HEK293T (cell line): ENCODE measurements around the gene GIPC2.
"Not testable (repeated sequence)": the region's sequence is repeated elsewhere in the genome, so short reads cannot be mapped to it uniquely, and the experiment has no call there.

ENCODE experiments used
- CTCF ChIA-PET: fragments of 350-600 bp; formaldehyde crosslinking; extraction: SDS; loops from one replicate; lab custom pipeline; 2021; ENCODE audit warnings: antibody characterized with exemption, inconsistent platforms; lab: Yijun Ruan, JAX
- POLR2A ChIA-PET: fragments of 350-600 bp; formaldehyde crosslinking; extraction: SDS; loops from one replicate; lab custom pipeline; 2020; ENCODE audit warnings: antibody characterized with exemption, inconsistent platforms; lab: Yijun Ruan, JAX
- DNase-seq: peaks from one replicate; pipeline ENCODE4 v3.0.0; 2012; ENCODE audit warnings: mixed read lengths; ENCODE audit errors: extremely low spot score
- ARNT ChIP-seq: fragments of 450-650 bp; IDR thresholded peaks from 2 replicates; pipeline ENCODE4 v1.6.1; 2017; ENCODE audit warnings: mild to moderate bottlenecking
- BHLHE40 ChIP-seq: fragments of 450-650 bp; IDR thresholded peaks from 2 replicates; pipeline ENCODE4 v1.6.1; 2016; ENCODE audit warnings: mild to moderate bottlenecking, moderate library complexity, borderline replicate concordance
- CTBP1 ChIP-seq: fragments of 450-650 bp; IDR thresholded peaks from 2 replicates; pipeline ENCODE4 v1.6.1; 2016; ENCODE audit warnings: borderline replicate concordance
- ELF4 ChIP-seq: fragments of 450-650 bp; IDR thresholded peaks from 2 replicates; pipeline ENCODE4 v1.6.1; 2017; ENCODE audit warnings: antibody characterized with exemption
- FOXA1 ChIP-seq: fragments of 450-650 bp; IDR thresholded peaks from 2 replicates; pipeline ENCODE4 v1.6.1; 2016; ENCODE audit warnings: mild to moderate bottlenecking
- FOXK2 ChIP-seq: fragments of 450-650 bp; IDR thresholded peaks from 2 replicates; pipeline ENCODE4 v1.6.1; 2016; ENCODE audit warnings: mild to moderate bottlenecking
- FOXM1 ChIP-seq: fragments of 450-650 bp; IDR thresholded peaks from 2 replicates; pipeline ENCODE4 v1.6.1; 2017; ENCODE audit warnings: mild to moderate bottlenecking, borderline replicate concordance
- HDGF ChIP-seq: fragments of 450-650 bp; IDR thresholded peaks from 2 replicates; pipeline ENCODE4 v1.6.1; 2017; ENCODE audit warnings: antibody characterized with exemption, borderline replicate concordance
- L3MBTL2 ChIP-seq: fragments of 450-650 bp; conservative IDR thresholded peaks from 2 replicates; pipeline ENCODE4 v1.6.1; 2016; ENCODE audit warnings: mild to moderate bottlenecking
- LEF1 ChIP-seq: fragments of 450-650 bp; IDR thresholded peaks from 2 replicates; pipeline ENCODE4 v1.6.1; 2017; ENCODE audit warnings: mild to moderate bottlenecking, borderline replicate concordance
- NFRKB ChIP-seq: fragments of 450-650 bp; IDR thresholded peaks from 2 replicates; pipeline ENCODE4 v1.6.1; 2016; ENCODE audit warnings: mild to moderate bottlenecking, moderate library complexity
- SP1 ChIP-seq: fragments of 450-650 bp; IDR thresholded peaks from 2 replicates; pipeline ENCODE4 v1.6.1; 2017
- SUZ12 ChIP-seq: fragments of 450-650 bp; IDR thresholded peaks from 2 replicates; pipeline ENCODE4 v1.6.1; 2016; ENCODE audit warnings: mild to moderate bottlenecking
- TARDBP ChIP-seq: fragments of 450-650 bp; IDR thresholded peaks from 2 replicates; pipeline ENCODE4 v1.6.1; 2016
- ZNF384 ChIP-seq: fragments of 450-650 bp; IDR thresholded peaks from 2 replicates; pipeline ENCODE4 v1.6.1; 2016
- TF ChIP-seq, protein P1 (sequence below): fragments of 450-650 bp; IDR thresholded peaks from 2 replicates; pipeline ENCODE4 v1.6.1; 2016

GIPC2 gene

DNA sequence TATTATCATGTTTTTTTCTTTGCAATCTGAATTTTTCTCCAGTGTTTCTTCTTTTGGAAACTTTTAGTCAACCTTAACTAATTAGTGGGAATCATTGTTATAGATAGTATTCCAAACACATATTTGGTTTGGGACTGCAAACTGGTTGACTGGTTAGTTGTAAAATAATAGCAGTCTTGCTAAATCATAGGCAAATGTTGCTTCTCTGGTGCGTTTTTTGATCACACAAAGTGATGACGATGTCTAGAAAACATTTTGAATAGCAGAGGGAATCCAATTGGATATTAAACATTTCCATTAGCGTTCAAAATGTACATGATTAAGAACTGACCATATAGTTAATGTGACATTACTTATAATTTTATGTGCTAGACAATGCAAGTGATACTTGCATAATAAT, 36.5 kb upstream of the GIPC2 start:
- CTCF ChIA-PET, result no interaction called here

DNA sequence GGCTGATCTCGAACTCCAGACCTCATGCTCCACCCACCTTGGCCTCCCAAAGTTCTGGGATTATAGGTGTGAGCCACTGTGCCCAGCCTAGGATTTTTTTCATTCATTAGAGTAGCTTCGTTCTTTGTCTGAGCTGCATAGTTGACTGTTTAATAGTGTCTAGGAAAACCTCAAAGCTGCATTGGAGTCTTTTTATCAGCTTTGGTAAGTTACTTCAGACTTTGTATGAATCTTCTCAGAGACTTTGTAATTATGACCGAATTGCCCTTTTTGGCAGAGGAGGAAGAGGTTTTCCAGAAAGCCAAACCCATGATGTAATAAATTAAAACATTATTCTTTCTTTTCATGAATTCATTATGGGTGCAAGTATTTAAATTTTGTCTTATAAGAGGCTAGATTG, 35.9 kb upstream of the GIPC2 start:
- DNase-seq, result no peak
- CTCF ChIA-PET, result no interaction called here
- POLR2A ChIA-PET, result no interaction called here
- TF ChIP-seq, protein P1, sequence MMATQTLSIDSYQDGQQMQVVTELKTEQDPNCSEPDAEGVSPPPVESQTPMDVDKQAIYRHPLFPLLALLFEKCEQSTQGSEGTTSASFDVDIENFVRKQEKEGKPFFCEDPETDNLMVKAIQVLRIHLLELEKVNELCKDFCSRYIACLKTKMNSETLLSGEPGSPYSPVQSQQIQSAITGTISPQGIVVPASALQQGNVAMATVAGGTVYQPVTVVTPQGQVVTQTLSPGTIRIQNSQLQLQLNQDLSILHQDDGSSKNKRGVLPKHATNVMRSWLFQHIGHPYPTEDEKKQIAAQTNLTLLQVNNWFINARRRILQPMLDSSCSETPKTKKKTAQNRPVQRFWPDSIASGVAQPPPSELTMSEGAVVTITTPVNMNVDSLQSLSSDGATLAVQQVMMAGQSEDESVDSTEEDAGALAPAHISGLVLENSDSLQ, result no peak
- TF ChIP-seq ARNT, result no peak
- no peak for TF ChIP-seq HDGF
- TF ChIP-seq FOXM1, result no peak
- TF ChIP-seq CTBP1, result no peak
- TF ChIP-seq SP1, result no peak
- no peak for TF ChIP-seq ELF4
- no peak for TF ChIP-seq FOXA1
- no peak for TF ChIP-seq SUZ12
- no peak for TF ChIP-seq TARDBP
- TF ChIP-seq BHLHE40, result no peak
- TF ChIP-seq L3MBTL2, result no peak
- no peak for TF ChIP-seq NFRKB
- TF ChIP-seq LEF1, result no peak
- TF ChIP-seq ZNF384, result no peak

More for the DNA sequence above, 36.5 kb upstream of the GIPC2 start:
- DNase-seq, result no peak
- POLR2A ChIA-PET, result no interaction called here
- TF ChIP-seq FOXK2, result no peak
- TF ChIP-seq SP1, result no peak
- TF ChIP-seq FOXM1, result no peak
- no peak for TF ChIP-seq CTBP1
- TF ChIP-seq ZNF384, result no peak
- no peak for TF ChIP-seq ARNT
- TF ChIP-seq LEF1, result no peak
- no peak for TF ChIP-seq NFRKB
- no peak for TF ChIP-seq SUZ12
- no peak for TF ChIP-seq BHLHE40
- TF ChIP-seq L3MBTL2, result no peak
- no peak for TF ChIP-seq HDGF
- TF ChIP-seq, protein P1, result no peak
- no peak for TF ChIP-seq ELF4
- TF ChIP-seq FOXA1, result no peak
- no peak for TF ChIP-seq TARDBP

DNA sequence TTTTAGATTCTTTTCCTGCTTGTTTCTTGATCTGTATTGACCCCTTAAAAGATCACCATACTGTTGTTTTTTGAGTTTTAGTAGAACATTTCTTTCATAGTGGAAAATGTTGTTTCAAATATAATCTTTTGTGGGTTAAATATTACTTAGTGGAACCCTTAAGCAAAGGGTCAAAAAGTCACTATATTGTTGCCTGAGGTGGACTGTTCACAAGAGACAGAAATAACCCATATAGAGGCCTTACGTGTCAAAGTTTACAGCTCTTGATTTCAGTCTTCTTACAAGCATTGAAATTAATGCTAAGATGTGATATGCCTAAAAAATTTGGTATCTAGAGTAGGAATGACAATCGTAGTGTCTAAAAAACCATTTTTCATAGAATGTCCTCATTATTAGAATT, 34.7 kb upstream of the GIPC2 start:
- DNase-seq, result no peak
- ChIA-PET CTCF (interaction anchor here (0.6 kb wide), 1 partner anchor 12 kb away, joined by 3 read pairs; no protein-coding TSS in a partner anchor), POLR2A (no interaction called here)
- no peak for TF ChIP-seq FOXK2
- TF ChIP-seq SP1, result no peak
- no peak for TF ChIP-seq FOXA1
- TF ChIP-seq L3MBTL2, result no peak
- TF ChIP-seq NFRKB, result no peak
- TF ChIP-seq CTBP1, result no peak
- TF ChIP-seq HDGF, result no peak
- no peak for TF ChIP-seq SUZ12
- no peak for TF ChIP-seq ZNF384
- TF ChIP-seq, protein P1, result no peak
- TF ChIP-seq ARNT, result no peak
- TF ChIP-seq BHLHE40, result no peak
- no peak for TF ChIP-seq TARDBP
- TF ChIP-seq ELF4, result no peak

DNA sequence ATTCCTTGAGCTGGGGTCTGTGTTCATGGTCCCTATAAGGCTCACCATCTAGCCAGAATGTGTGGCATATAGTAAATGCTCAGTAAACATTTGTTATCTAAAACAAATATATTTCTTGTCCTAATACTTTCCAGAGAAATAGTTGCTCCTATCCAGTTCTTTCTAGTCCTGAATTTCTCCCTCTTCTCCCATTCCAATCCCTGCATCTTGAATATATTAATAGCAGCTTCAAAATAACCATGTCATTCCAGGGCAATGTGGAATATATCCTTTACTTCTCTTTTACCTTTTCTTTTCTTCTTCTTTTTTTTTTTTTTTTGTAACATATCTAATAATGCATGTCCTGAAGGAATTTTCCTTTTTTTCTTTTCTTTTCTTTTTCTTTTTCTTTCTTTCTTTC, 30.6 kb upstream of the GIPC2 start:
- ChIA-PET CTCF (no interaction called here), POLR2A (interaction anchor here (1.3 kb wide), 1 partner anchor 10 kb away, joined by 5 read pairs; the partner anchor contains the start of gene DNAJB4)
- no peak for DNase-seq
- TF ChIP-seq FOXA1, result no peak
- TF ChIP-seq FOXM1, result no peak
- no peak for TF ChIP-seq ARNT
- TF ChIP-seq TARDBP, result no peak
- TF ChIP-seq FOXK2, result no peak

DNA sequence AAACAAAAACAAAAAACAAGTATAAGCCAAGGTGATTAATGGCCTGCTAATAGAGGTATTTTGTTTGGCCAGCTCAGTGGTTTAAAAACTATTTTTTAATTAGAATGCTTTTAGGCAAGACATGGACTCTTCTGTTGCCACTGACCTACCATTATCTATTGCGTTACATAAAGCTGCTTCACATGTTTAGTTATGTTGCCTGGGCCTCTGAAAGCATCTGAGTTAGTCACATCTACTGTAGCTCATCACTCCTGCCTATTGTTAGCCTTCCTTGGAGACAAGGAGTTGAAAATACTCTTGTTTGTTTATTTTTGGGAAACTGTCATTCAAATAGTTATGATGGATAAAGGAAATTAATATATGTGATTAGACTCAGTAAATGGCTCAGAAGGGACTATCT, 26.7 kb upstream of the GIPC2 start:
- ChIA-PET CTCF (no interaction called here), POLR2A (interaction anchor here (0.7 to 1.4 kb wide), 2 partner anchors 40 to 42 kb away, joined by 3 read pairs; partner anchors contain the start of gene FUBP1)
- TF ChIP-seq CTBP1, result no peak
- no peak for DNase-seq

DNA sequence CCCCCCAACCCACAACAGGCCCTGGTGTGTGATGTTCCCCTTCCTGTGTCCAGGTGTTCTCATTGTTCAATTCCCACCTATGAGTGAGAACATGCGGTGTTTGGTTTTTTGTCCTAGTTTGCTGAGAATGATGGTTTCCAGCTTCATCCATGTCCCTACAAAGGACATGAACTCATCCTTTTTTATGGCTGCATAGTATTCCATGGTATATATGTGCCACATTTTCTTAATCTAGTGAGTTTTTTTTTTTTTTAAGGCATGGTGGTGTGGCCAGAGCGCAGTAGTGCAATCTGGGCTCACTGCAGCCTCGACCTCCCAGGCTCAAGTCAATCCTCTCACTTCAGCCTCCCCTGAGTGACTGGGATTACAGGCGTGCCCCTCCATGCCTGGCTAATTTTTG, 24.6 kb upstream of the GIPC2 start:
- DNase-seq, CTCF ChIA-PET, POLR2A ChIA-PET: not testable (repeated sequence)

DNA sequence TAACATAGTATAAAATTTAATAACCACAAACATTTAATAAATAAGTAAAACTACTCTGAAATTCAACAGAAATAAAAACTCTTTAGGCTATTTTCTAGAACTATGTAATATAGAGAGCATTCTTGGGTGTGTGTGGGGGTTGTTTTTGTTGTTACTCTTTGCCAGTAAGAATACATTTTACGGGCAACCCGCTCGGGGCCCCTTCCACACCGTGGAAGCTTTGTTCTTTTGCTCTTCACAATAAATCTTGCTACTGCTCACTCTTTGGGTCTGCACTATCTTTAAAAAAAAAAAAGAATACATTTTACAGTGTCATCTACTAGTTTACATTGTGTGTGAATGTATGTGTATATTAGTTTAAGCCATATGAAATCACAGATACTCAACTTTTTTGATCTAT, 16.0 kb upstream of the GIPC2 start:
- ChIA-PET CTCF (no interaction called here), POLR2A (interaction anchor here (0.7 to 1.6 kb wide), 2 partner anchors 25 to 51 kb away, joined by 4 to 5 read pairs; partner anchors contain the start of genes DNAJB4 and FUBP1)
- DNase-seq, result no peak
- TF ChIP-seq TARDBP (no peak), ELF4 (no peak), ZNF384 (no peak)
